NCI-H2107 (cell line): Measurements from ENCODE around the gene HECW1.

Experiments
- DNase-seq: peaks from one replicate; lab custom pipeline; 2025; lab: John Stamatoyannopoulos, UW

HECW1 gene

DNA sequence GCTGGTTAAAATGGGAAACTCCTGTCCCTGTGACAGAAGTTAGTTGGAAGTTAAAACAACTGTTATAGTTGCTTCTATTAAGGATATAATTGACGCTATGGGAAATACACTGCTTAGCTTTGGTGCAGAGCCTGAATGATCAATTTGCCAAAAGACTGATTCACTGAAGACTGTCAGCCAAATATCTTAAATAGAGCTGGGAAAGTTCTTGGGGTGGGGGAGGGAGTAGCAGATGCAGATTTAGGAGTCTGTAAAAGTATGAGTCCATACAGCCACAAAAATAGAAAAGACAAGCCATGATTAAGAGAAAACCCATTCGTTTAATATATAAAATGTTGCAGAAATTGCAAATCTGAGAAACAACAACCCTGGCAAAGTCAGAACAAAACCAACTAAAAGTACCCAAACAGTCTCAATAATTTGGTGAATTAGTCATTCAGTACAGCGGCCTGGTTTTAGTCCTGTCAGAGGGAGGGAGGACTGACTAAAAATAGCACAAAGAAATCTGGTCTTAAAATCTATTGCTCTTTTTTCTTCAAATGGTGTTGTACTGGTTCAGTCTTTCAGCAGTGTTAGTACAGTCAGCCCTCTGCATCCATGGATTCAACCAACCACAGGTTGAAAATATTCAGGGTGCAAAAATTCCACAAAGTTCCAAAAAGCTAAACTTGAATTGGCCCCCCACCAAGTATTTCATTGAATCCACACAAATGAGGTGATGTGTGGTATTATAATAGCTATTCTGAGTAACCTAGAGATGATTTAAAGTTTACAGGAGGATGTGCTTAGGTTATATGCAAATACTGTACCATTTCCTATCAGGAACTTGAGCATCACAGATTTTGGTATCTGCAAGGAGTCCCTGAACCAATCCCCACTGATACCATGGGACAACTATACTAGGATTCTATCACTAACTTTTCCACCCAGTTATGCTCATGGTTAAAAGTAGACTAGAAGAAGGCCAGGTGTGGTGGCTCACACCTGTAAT is 500.4 kb downstream of the HECW1 start:
- no peak for DNase-seq
